HG02763 (cell line): Measurements from ENCODE around the gene DCAF6.
"Not testable (repeated sequence)": the region's sequence is repeated elsewhere in the genome, so short reads cannot be mapped to it uniquely, and the experiment has no call there.

Experiments used
- ATAC-seq: cut with Tn5 transposase; IDR thresholded peaks from one replicate; pipeline ENCODE4 v1.9.1; 2021; ENCODE audit warnings: mild to moderate bottlenecking, moderate library complexity; ENCODE audit not compliant: unreplicated experiment

Gene DCAF6

GRCh38 chr1:167923324-167924056, 13.0 kb upstream of the DCAF6 start:
- ATAC-seq, result no peak

- ATAC-seq, result no peak
Measured at GRCh38 chr1:167924102-167924501, 12.4 kb upstream of the DCAF6 start.

GRCh38 chr1:167924543-167925231, 11.8 kb upstream of the DCAF6 start:
- ATAC-seq, result no peak

GRCh38 chr1:167926486-167926997, 9.9 kb upstream of the DCAF6 start:
- ATAC-seq, result no peak

GRCh38 chr1:167927046-167927754, 9.3 kb upstream of the DCAF6 start:
- ATAC-seq, result no peak

GRCh38 chr1:167928457-167928852, 8.0 kb upstream of the DCAF6 start:
- ATAC-seq, result no peak

- not testable (repeated sequence) for ATAC-seq
Measured at GRCh38 chr1:167928919-167929318, 7.6 kb upstream of the DCAF6 start.

GRCh38 chr1:167929725-167930124, 6.8 kb upstream of the DCAF6 start:
- ATAC-seq, result no peak

- ATAC-seq, result no peak
Measured at GRCh38 chr1:167933788-167934187, 2.7 kb upstream of the DCAF6 start.

- ATAC-seq, result no peak
Measured at GRCh38 chr1:167934426-167935215, 1.9 kb upstream of the DCAF6 start.

GRCh38 chr1:167935216-167936067, 1.0 kb upstream of the DCAF6 start:
- ATAC-seq, result peak; percentile 1

- ATAC-seq, result peak; percentile 9
Measured at GRCh38 chr1:167936930-167937708, 636 bp downstream of the DCAF6 start, which contains the start of gene MPC2. Gene MPC2, minus strand, starts transcription at chr1:167937072. Its CDS starts 1,231 bp downstream, at chr1:167935841.

- no peak for ATAC-seq
Measured at GRCh38 chr1:167937709-167938010, 1.2 kb downstream of the DCAF6 start.

GRCh38 chr1:167938080-167938636, 1.7 kb downstream of the DCAF6 start:
- no peak for ATAC-seq

GRCh38 chr1:167940264-167940663, 3.8 kb downstream of the DCAF6 start:
- ATAC-seq, result no peak

GRCh38 chr1:167943541-167943940, 7.1 kb downstream of the DCAF6 start:
- no peak for ATAC-seq

GRCh38 chr1:167947733-167948132, 11.2 kb downstream of the DCAF6 start:
- no peak for ATAC-seq

- ATAC-seq, result no peak
Measured at GRCh38 chr1:167949785-167950184, 13.3 kb downstream of the DCAF6 start.

- ATAC-seq, result no peak
Measured at GRCh38 chr1:167950569-167950968, 14.1 kb downstream of the DCAF6 start.
